SU-DHL-6 (cell line): ENCODE measurements around the gene MAPK12.

ENCODE experiments used
- H2AFZ ChIP-seq: fragments of 200-600 bp; sonication (generic); 2 replicates; pipeline ENCODE4 v1.6.1; 2014; ENCODE audit warnings: low read depth, mild to moderate bottlenecking, moderate library complexity, mixed read lengths, antibody characterized with exemption, low read length; ENCODE audit not compliant: severe bottlenecking
- H3F3A ChIP-seq: fragments of 200-600 bp; shearing (Covaris generic); 2 replicates; pipeline ENCODE4 v1.6.0; 2016; ENCODE audit warnings: antibody characterized with exemption, mild to moderate bottlenecking; ENCODE audit not compliant: insufficient read depth
- H3K27ac ChIP-seq: fragments of 200-600 bp; sonication (generic); 2 replicates; pipeline ENCODE4 v1.5.1; 2016; ENCODE audit warnings: low read depth, mild to moderate bottlenecking, low read length, moderate library complexity, mixed read lengths
- H3K27me3 ChIP-seq: fragments of 200-600 bp; sonication (generic), shearing (Covaris generic); 2 replicates; pipeline ENCODE4 v1.6.0; 2014; ENCODE audit warnings: mild to moderate bottlenecking, low read length
- H3K36me3 ChIP-seq: fragments of 200-600 bp; sonication (generic); 2 replicates; pipeline ENCODE4 v1.6.1; 2014; ENCODE audit warnings: mild to moderate bottlenecking, low read length, mixed read lengths
- H3K4me2 ChIP-seq: fragments of 300-600, 200-600 bp; shearing (Covaris generic), sonication (generic); 2 replicates; pipeline ENCODE4 v1.6.0; 2014; ENCODE audit warnings: low read length, low read depth, mild to moderate bottlenecking; ENCODE audit not compliant: poor library complexity, severe bottlenecking
- H3K4me3 ChIP-seq: fragments of 200-600 bp; sonication (generic); 2 replicates; pipeline ENCODE4 v1.5.1; 2014; ENCODE audit warnings: antibody characterized with exemption, low read length, mild to moderate bottlenecking, mixed read lengths; ENCODE audit not compliant: insufficient read depth, poor library complexity, severe bottlenecking
- H3K79me2 ChIP-seq: fragments of 200-600 bp; sonication (generic); 2 replicates; pipeline ENCODE4 v1.6.1; 2014; ENCODE audit warnings: mild to moderate bottlenecking, low read length, moderate library complexity; ENCODE audit not compliant: insufficient read depth
- H3K9ac ChIP-seq: fragments of 200-600 bp; sonication (generic); 2 replicates; pipeline ENCODE4 v1.7.0; 2014; ENCODE audit warnings: mild to moderate bottlenecking, low read length
- H3K9me2 ChIP-seq: fragments of 200-600 bp; sonication (generic); replicated peaks from 2 replicates; pipeline ENCODE4 v1.6.1; 2014; ENCODE audit warnings: low read length; ENCODE audit not compliant: insufficient read depth
- H3K9me3 ChIP-seq: fragments of 200-600 bp; sonication (generic); 2 replicates; pipeline ENCODE4 v1.6.1; 2014; ENCODE audit warnings: low read length, mixed read lengths; ENCODE audit not compliant: insufficient read depth
- H4K20me1 ChIP-seq: fragments of 200-600 bp; sonication (generic); 2 replicates; pipeline ENCODE4 v1.6.1; 2014; ENCODE audit warnings: low read depth, mild to moderate bottlenecking, antibody characterized with exemption, low read length, moderate library complexity, mixed read lengths
- EZH2phosphoT487 ChIP-seq: fragments of 200-600 bp; sonication (generic), shearing (Covaris generic); conservative IDR thresholded peaks from 2 replicates; pipeline ENCODE4 v1.6.1; 2018; ENCODE audit warnings: mild to moderate bottlenecking, antibody characterized with exemption, low read length, moderate library complexity, mixed read lengths
- TF ChIP-seq, protein P1 (sequence below): fragments of 200-600 bp; sonication (generic); IDR thresholded peaks from one replicate; pipeline ENCODE4 v1.5.1; 2017; ENCODE audit warnings: antibody characterized with exemption, mild to moderate bottlenecking, low read length, moderate library complexity; ENCODE audit not compliant: insufficient read depth, poor library complexity, severe bottlenecking

MAPK12 gene

DNA sequence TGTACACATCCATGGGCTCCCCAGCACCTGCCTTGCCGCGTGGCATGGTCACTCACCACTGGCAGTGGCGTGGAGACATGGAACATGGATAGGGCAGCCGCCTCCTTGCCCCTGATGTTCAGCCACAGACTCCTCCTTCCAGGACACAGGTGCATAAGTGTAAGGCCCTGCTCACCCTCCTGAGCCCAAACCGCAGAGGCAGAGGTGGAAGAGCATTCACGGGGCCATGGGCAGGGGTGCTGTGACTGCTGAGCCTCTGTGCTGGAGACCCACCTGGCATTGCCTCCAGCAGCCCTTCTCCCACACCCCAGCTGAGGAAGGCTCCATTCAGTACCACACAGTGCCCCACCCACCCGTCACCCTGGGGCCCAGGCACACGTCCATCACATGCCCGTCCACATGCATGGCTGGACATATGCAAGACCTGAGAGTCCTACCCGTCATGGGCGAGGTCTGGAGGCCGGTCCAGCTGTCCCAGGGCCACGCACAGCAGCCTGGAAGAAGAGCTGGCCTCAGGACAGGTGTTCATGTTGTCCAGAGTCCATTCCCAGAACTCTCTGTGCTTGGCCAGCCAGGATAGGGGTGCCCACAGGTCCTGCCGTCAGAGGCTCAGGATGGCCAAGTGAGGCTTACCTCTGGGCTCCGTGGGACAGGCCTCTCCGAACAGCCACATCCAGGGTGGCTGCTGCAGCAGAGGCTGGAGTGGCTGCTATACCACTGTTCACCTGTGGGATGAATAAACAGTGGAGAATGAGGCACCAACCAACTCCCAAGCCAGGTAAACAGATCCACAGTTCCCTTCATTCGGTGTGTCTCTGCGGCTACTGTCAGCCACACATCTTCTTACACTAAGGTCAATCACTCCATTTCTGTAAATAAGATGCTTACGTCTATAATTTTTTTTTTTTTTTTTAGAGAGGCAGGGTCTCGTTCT lies 15.0 kb downstream of the MAPK12 start:
- H4K20me1 ChIP-seq, result no peaks in the 10 kb centered on the region
- H3K27me3 ChIP-seq, result no peaks in the 10 kb centered on the region
- H2AFZ ChIP-seq, result no peak overlapping the region
- H3K4me2 ChIP-seq, result no peak overlapping the region
- H3K79me2 ChIP-seq, result peaks cover 34% of the 10 kb centered on the region
- no peak overlapping the region for H3K9ac ChIP-seq
- TF ChIP-seq EZH2phosphoT487, result no peak
- TF ChIP-seq, protein P1, sequence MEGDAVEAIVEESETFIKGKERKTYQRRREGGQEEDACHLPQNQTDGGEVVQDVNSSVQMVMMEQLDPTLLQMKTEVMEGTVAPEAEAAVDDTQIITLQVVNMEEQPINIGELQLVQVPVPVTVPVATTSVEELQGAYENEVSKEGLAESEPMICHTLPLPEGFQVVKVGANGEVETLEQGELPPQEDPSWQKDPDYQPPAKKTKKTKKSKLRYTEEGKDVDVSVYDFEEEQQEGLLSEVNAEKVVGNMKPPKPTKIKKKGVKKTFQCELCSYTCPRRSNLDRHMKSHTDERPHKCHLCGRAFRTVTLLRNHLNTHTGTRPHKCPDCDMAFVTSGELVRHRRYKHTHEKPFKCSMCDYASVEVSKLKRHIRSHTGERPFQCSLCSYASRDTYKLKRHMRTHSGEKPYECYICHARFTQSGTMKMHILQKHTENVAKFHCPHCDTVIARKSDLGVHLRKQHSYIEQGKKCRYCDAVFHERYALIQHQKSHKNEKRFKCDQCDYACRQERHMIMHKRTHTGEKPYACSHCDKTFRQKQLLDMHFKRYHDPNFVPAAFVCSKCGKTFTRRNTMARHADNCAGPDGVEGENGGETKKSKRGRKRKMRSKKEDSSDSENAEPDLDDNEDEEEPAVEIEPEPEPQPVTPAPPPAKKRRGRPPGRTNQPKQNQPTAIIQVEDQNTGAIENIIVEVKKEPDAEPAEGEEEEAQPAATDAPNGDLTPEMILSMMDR, result no peak
- no peaks in the 10 kb centered on the region for H3K9me2 ChIP-seq
- H3K9me3 ChIP-seq, result no peaks in the 10 kb centered on the region
- H3K4me3 ChIP-seq, result no peak overlapping the region
- H3K36me3 ChIP-seq, result no peaks in the 10 kb centered on the region
- H3F3A ChIP-seq, result peaks cover 35% of the 10 kb centered on the region
- no peak overlapping the region for H3K27ac ChIP-seq

DNA sequence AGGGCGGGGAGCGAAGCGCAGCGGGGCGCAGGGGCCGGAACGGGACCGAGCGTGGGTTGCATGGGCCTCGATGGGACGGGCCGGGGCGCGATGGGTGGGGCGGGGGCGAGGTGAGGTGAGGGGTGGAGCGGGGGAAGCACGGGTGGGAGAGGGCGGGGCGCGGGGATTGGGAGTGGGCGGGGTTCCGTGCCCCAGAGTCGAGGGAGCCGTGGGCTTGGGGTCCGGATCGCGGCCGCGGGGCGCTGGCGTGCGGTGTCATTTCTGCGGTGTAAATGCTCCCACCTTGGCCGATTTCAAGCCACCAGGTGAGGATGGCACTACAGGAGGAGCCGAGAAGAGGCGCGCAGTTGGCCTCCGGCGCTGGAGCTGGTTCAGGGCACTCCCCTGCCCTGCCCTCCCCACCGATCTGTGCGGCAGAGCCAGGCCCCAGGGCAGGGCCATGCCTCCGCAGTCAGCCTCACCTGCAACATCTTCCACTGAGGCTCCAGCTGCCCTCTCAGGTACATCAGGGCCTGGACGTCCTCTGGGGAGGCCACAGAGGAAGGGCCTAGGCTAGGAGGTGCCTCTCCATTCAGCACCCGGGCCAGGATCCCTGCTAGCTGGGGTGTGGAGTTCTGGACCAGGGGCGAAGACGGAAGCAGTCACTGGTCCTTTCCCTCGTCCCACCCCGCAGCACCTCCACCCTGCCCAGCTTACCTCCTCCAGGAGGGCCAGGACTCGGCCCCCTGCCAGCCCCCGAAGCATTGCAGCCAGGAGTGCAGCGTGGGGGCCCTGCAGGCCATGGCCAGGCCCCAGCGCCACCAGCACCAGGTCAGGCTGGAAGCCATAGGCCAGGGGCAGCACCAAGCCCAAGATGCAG lies 16.0 kb downstream of the MAPK12 start:
- no peak for TF ChIP-seq EZH2phosphoT487
- TF ChIP-seq, protein P1, result no peak
- Histone ChIP-seq H3K4me3 (peak overlapping the region; percentile 86), H3K36me3 (no peaks in the 10 kb centered on the region), H3K9ac (peak overlapping the region; percentile 83), H3K27me3 (no peaks in the 10 kb centered on the region), H3K27ac (peak overlapping the region; percentile 87), H2AFZ (no peak overlapping the region), H4K20me1 (no peaks in the 10 kb centered on the region), H3K4me2 (peak overlapping the region; percentile 96), H3F3A (peaks cover 35% of the 10 kb centered on the region), H3K9me3 (no peaks in the 10 kb centered on the region), H3K79me2 (peaks cover 42% of the 10 kb centered on the region), H3K9me2 (no peaks in the 10 kb centered on the region)

DNA sequence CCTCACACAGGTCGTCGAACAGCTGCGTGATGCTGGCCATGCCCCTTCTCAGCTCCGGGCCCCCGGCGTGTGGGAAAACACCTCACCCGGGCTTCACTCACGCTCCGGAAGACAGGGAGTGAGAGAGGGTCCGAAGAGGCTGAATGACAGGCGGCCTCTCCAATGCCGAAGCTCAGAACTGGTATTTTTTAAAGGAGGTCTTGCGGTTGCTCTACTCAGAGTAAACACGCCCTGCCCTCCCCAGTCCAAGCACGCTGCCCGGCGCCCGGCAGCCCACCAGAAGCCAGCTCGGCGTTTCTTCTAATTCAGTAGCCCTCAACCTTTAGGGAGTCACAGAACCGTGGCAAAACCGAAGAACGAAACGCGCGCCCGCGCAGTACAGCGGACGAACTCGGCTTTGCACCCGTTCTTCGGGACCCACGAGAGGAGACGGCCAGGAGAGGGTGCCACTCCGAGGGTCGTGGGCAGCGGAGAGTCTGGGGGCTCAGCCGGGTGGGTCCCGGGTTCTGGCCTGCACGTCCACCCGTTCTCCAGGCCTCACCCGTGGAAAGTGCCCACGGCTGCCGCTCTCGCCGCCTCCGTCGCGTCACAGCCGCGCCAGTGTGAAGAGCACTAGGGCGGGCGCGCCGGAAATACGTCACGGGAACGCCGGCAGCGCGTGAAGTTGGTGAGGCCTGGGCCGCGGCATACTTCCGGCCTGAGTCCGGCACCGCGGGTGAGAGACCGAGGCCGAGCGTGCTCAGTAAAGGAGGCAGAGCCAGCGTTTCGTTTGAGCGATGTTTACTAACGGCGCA lies 16.9 kb downstream of the MAPK12 start, which contains the start of gene TUBGCP6:
Gene TUBGCP6 (minus strand): TSS at position 604 of the 794 bp plus-strand sequence. CDS start 564 bp downstream, at position 40.
- peak within 1 kb of the TSS; percentile 87 for H3K27ac ChIP-seq
- no peaks in the 10 kb centered on the region for H3K9me2 ChIP-seq
- no peaks in the 10 kb centered on the region for H3K36me3 ChIP-seq
- H2AFZ ChIP-seq, result peak within 1 kb of the TSS; percentile 13
- TF ChIP-seq, protein P1, result no peak
- TF ChIP-seq EZH2phosphoT487, result no peak
- H3K9ac ChIP-seq, result peak within 1 kb of the TSS; percentile 83
- no peaks in the 10 kb centered on the region for H3K27me3 ChIP-seq
- no peaks in the 10 kb centered on the region for H3K9me3 ChIP-seq
- H3F3A ChIP-seq, result peaks cover 35% of the 10 kb centered on the region
- peak within 1 kb of the TSS; percentile 96 for H3K4me2 ChIP-seq
- H3K79me2 ChIP-seq, result peaks cover 44% of the 10 kb centered on the region
- no peaks in the 10 kb centered on the region for H4K20me1 ChIP-seq
- peak within 1 kb of the TSS; percentile 86 for H3K4me3 ChIP-seq
